Esophagus muscularis mucosa (tissue), 4 donors: Measurements from ENCODE around the gene PITRM1. TPM values are rescaled to one million over a fixed set of nuclear protein-coding genes. Genes with fewer than 3 reads are reported as not detected.

Experiments
- DNase-seq: peaks from one replicate; pipeline ENCODE4 v3.0.0-alpha.2; 2017; ENCODE audit errors: extremely low spot score
- H3K27ac ChIP-seq, 4 donors: fragments of 200-600 bp; sonication (generic); replicated peaks in 1 of 4; 1 replicate in 3 of 4; 2 replicates in 1 of 4; pipeline ENCODE4 v1.5.1; 2016 to 2019; ENCODE audit warnings: mild to moderate bottlenecking in 1 of 4
- H3K27me3 ChIP-seq, 4 donors: fragments of 200-600 bp; sonication (generic); one replicate each; pipeline versions ENCODE4 v1.5.1 to v1.6.0; 2016 to 2019
- H3K36me3 ChIP-seq, 4 donors: fragments of 200-600 bp; sonication (generic); one replicate each; pipeline ENCODE4 v1.5.1; 2016 to 2019
- H3K4me1 ChIP-seq, 4 donors: fragments of 200-600 bp; sonication (generic); one replicate each; pipeline ENCODE4 v1.5.1; 2016 to 2019
- H3K4me3 ChIP-seq, 4 donors: fragments of 200-600 bp; sonication (generic); 1 replicate in 2 of 4; 2 replicates in 2 of 4; pipeline ENCODE4 v1.5.1; 2016 to 2019; ENCODE audit warnings: mild to moderate bottlenecking in 4 of 4, moderate library complexity in 1 of 4
- H3K9me3 ChIP-seq, 4 donors: fragments of 200-600 bp; sonication (generic); 1 replicate in 3 of 4; 2 replicates in 1 of 4; pipeline ENCODE4 v1.5.1; 2016 to 2019
- CTCF ChIP-seq, 3 experiments: fragments of 200-600 bp in 2 of 3; fragments of 450-650 bp in 1 of 3; sonication (generic) in 2 of 3; IDR thresholded peaks; one replicate each; pipeline ENCODE4 v1.5.1; 2017 to 2019; ENCODE audit warnings: antibody characterized with exemption in 3 of 3, mild to moderate bottlenecking in 2 of 3, moderate library complexity in 1 of 3
- EP300 ChIP-seq: sonication (generic); formaldehyde crosslinking; IDR thresholded peaks from one replicate; pipeline ENCODE4 v1.6.1; 2017; ENCODE audit warnings: antibody characterized with exemption
- POLR2A ChIP-seq: fragments of 450-650 bp; IDR thresholded peaks from one replicate; pipeline ENCODE4 v1.6.1; 2017; ENCODE audit warnings: antibody characterized with exemption, moderate library complexity, mild to moderate bottlenecking, low read depth
- POLR2AphosphoS5 ChIP-seq, 2 donors: sonication (generic); formaldehyde crosslinking; IDR thresholded peaks; one replicate each; pipeline ENCODE4 v1.6.1; 2017; ENCODE audit warnings: antibody characterized with exemption in 2 of 2
- WGBS: methylation state at CpG from one replicate; pipeline ENCODE4 v1.1.5; 2018; 5-methylcytosine and 5-hydroxymethylcytosine counted together
- intact Hi-C: fragments of 100-400 bp; cut with DNase I; formaldehyde crosslinking; loops from one replicate; pipeline ENCODE4 v1.15.1; 2023
- total RNA-seq, 4 donors: library from RNA; depleted of rRNA; stranded (reverse); fragments of >200 nt; gene quantifications; one replicate each; pipeline versions ENCODE4 v1.1.0 to v1.2.1, GENCODE V29; 2016

PITRM1 gene
- total RNA-seq, 4 donors from 2014 or later = 75.5 to 103 (median 84.9) TPM

- 84% methylated on average over 31 of the region's 31 CpGs for WGBS
- Histone ChIP-seq H3K4me1 (peaks cover 12 to 21% (median 19%) of the 10 kb centered on the region in 4 donors), H3K9me3 (no peaks in the 10 kb centered on the region), H3K36me3 (peaks cover 10 to 86% (median 63%) of the 10 kb centered on the region in 4 donors), H3K27me3 (no peaks in the 10 kb centered on the region), H3K4me3 (no peak overlapping the region), H3K27ac (no peak overlapping the region)
- no peak for DNase-seq
- intact Hi-C loops = no loop called here
- TF ChIP-seq EP300 (no peak), POLR2A (no peak), POLR2AphosphoS5 (IDR thresholded peaks at IDR 0.05) (no peak), CTCF (IDR thresholded peaks at IDR 0.05) (peak; percentile 29 to 50 (median 48))
Observed at GRCh38 chr10:3119796-3120459, 52.7 kb downstream of the PITRM1 start.

- Histone ChIP-seq H3K36me3 (peaks cover 17 to 84% (median 65%) of the 10 kb centered on the region in 4 donors), H3K27ac (no peak overlapping the region), H3K4me3 (no peak overlapping the region), H3K27me3 (no peaks in the 10 kb centered on the region), H3K9me3 (no peaks in the 10 kb centered on the region), H3K4me1 (peaks cover 12 to 21% (median 19%) of the 10 kb centered on the region in 4 donors)
- 93% methylated on average over 32 of the region's 32 CpGs for WGBS
- intact Hi-C loops = no loop called here
- no peak for TF ChIP-seq EP300
- no peak for DNase-seq
Observed at GRCh38 chr10:3118641-3119091, 53.9 kb downstream of the PITRM1 start.

- peaks cover 17 to 84% (median 64%) of the 10 kb centered on the region in 4 donors for H3K36me3 ChIP-seq
- H3K4me1 ChIP-seq = peaks cover 12 to 21% (median 19%) of the 10 kb centered on the region in 4 donors
- peak overlapping the region in 2 of 4 donors; percentile 73 to 83 for H3K27ac ChIP-seq
- intact Hi-C loops = no loop called here
- no peak overlapping the region for H3K4me3 ChIP-seq
- H3K9me3 ChIP-seq = no peaks in the 10 kb centered on the region
- H3K27me3 ChIP-seq = no peaks in the 10 kb centered on the region
- DNase-seq = no peak
- WGBS = 98% methylated on average over 8 of the region's 12 CpGs
- TF ChIP-seq EP300 (no peak), POLR2A (no peak), POLR2AphosphoS5 (IDR thresholded peaks at IDR 0.05) (no peak), CTCF (IDR thresholded peaks at IDR 0.05) (no peak)
Observed at GRCh38 chr10:3117486-3117885, 55.1 kb downstream of the PITRM1 start.

- intact Hi-C loops = no loop called here
- TF ChIP-seq CTCF (IDR thresholded peaks at IDR 0.05) (no peak), POLR2AphosphoS5 (IDR thresholded peaks at IDR 0.05) (peak in 1 of 2 donors; percentile 27), EP300 (peak; percentile 76), POLR2A (no peak)
- no peaks in the 10 kb centered on the region for H3K9me3 ChIP-seq
- H3K27ac ChIP-seq = peak overlapping the region; percentile 70 to 83 (median 72)
- H3K27me3 ChIP-seq = no peaks in the 10 kb centered on the region
- DNase-seq = no peak
- H3K4me1 ChIP-seq = peaks cover 17 to 26% (median 23%) of the 10 kb centered on the region in 4 donors
- H3K36me3 ChIP-seq = peaks cover 21 to 84% (median 66%) of the 10 kb centered on the region in 4 donors
- 47% methylated on average over 19 of the region's 20 CpGs for WGBS
- peak overlapping the region in 3 of 4 donors; percentile 15 to 22 (median 20) for H3K4me3 ChIP-seq
Observed at GRCh38 chr10:3116508-3117100, 56.0 kb downstream of the PITRM1 start.

- H3K27me3 ChIP-seq = no peaks in the 10 kb centered on the region
- no peaks in the 10 kb centered on the region for H3K9me3 ChIP-seq
- WGBS = 86% methylated on average over 8 of the region's 8 CpGs
- H3K27ac ChIP-seq = peak overlapping the region in 3 of 4 donors; percentile 70 to 83 (median 73)
- TF ChIP-seq POLR2AphosphoS5 (IDR thresholded peaks at IDR 0.05) = no peak
- TF ChIP-seq EP300 = no peak
- no peak for TF ChIP-seq CTCF (IDR thresholded peaks at IDR 0.05)
- TF ChIP-seq POLR2A = no peak
- intact Hi-C loops = no loop called here
- no peak overlapping the region for H3K4me3 ChIP-seq
- peaks cover 21 to 86% (median 64%) of the 10 kb centered on the region in 4 donors for H3K36me3 ChIP-seq
- no peak for DNase-seq
- peaks cover 22 to 32% (median 28%) of the 10 kb centered on the region in 4 donors for H3K4me1 ChIP-seq
Observed at GRCh38 chr10:3115685-3116084, 56.9 kb downstream of the PITRM1 start.
